ENCODE measurements around the gene AHI1. TPM values are rescaled to one million over a fixed set of nuclear protein-coding genes. Genes with fewer than 3 reads are reported as not detected.

The AHI1 gene
- total RNA-seq, 3 donors from 2014 or later (not counting 1 experiment from before 2014, with no cell fraction given): 24.0 to 40.3 (median 32.4) TPM

DNA sequence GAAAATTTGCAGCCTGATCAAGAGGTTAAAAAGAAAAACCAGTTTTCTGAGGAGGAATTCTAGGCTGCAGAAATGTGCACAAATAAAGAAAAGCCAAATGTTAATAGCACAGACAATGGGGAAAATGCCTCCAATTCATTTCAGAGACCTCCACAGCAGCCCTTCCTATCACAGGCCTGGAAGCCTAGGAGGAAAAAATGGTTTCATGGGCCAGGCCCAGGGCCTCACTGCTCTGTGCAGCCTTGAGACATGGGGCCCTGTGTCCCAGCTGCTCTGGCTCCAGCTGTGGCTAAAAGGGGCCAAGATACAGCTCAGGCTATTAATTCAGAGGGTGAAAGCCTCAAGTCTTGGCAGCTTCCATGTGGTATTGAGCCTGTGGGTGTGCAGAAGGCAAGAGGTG lies 18.9 kb downstream of the AHI1 start:
- Histone ChIP-seq H3K36me3 (ENCODE audit: control insufficient read depth, insufficient read depth, low read length) (no peaks in the 10 kb centered on the region), H3K4me1 (ENCODE audit: control insufficient read depth, insufficient read depth, low read length) (no peaks in the 10 kb centered on the region), H3K4me3 (ENCODE audit: low read length) (no peak overlapping the region), H3K9me3 (ENCODE audit: control insufficient read depth, insufficient read depth, low read length) (peaks cover 21% of the 10 kb centered on the region), H3K27ac (ENCODE audit: low read length) (no peak overlapping the region), H3K27me3 (ENCODE audit: control insufficient read depth, insufficient read depth, low read length) (no peaks in the 10 kb centered on the region)
- peaks cover 6 to 8% of the 10 kb centered on the region in 2 donors for H3K9me3 Mint-ChIP-seq
- DNase-seq (no peak), ATAC-seq (no peak)
- no peak overlapping the region for H3K4me3 Mint-ChIP-seq
- no peaks in the 10 kb centered on the region for H3K27me3 Mint-ChIP-seq (ENCODE audit: low read depth in 2 of 2)
- no peak overlapping the region for H3K27ac Mint-ChIP-seq
- H3K4me1 Mint-ChIP-seq: no peaks in the 10 kb centered on the region
- peaks cover 23% of the 10 kb centered on the region for H3K36me3 Mint-ChIP-seq
- intact Hi-C loops (cut with micrococcal nuclease): no loop called here
- TF ChIP-seq, protein P1, sequence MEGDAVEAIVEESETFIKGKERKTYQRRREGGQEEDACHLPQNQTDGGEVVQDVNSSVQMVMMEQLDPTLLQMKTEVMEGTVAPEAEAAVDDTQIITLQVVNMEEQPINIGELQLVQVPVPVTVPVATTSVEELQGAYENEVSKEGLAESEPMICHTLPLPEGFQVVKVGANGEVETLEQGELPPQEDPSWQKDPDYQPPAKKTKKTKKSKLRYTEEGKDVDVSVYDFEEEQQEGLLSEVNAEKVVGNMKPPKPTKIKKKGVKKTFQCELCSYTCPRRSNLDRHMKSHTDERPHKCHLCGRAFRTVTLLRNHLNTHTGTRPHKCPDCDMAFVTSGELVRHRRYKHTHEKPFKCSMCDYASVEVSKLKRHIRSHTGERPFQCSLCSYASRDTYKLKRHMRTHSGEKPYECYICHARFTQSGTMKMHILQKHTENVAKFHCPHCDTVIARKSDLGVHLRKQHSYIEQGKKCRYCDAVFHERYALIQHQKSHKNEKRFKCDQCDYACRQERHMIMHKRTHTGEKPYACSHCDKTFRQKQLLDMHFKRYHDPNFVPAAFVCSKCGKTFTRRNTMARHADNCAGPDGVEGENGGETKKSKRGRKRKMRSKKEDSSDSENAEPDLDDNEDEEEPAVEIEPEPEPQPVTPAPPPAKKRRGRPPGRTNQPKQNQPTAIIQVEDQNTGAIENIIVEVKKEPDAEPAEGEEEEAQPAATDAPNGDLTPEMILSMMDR (IDR thresholded peaks at IDR 0.05): no peak

DNA sequence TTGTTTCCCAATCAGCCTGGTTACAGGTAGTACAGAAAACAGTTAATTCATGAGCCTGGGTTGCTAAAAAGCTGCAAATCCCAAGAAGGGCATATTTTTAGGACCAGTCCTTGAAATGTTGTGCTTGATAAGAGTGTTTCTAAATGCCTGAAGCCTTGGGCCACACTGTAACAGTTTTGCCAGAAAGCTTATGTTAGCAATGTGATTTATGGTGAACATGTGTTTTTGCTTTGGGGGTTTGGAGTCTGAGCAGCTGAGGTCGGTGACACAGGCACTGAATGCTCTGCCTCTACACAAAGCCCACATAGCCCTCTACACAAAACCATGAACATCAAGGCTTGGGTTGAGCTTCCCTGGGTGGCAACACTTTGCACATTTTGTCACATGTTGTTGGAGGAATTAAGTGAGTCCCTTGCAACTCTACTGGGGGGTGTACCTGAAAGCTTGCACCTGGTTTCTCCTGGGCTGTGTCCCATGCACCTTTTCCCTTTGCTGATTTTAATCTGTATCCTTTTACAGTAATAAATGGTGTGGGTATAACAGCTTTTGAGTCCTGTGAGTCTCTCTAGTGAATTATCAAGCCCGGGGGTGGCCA lies 22.2 kb downstream of the AHI1 start:
- no peaks in the 10 kb centered on the region for H3K27me3 Mint-ChIP-seq (ENCODE audit: low read depth in 2 of 2)
- Histone ChIP-seq H3K27ac (ENCODE audit: low read length) (no peak overlapping the region), H3K4me1 (ENCODE audit: control insufficient read depth, insufficient read depth, low read length) (no peaks in the 10 kb centered on the region), H3K36me3 (ENCODE audit: control insufficient read depth, insufficient read depth, low read length) (no peaks in the 10 kb centered on the region), H3K4me3 (ENCODE audit: low read length) (no peak overlapping the region), H3K9me3 (ENCODE audit: control insufficient read depth, insufficient read depth, low read length) (peaks cover 14% of the 10 kb centered on the region), H3K27me3 (ENCODE audit: control insufficient read depth, insufficient read depth, low read length) (no peaks in the 10 kb centered on the region)
- H3K9me3 Mint-ChIP-seq: no peaks in the 10 kb centered on the region
- H3K4me1 Mint-ChIP-seq: no peaks in the 10 kb centered on the region
- no peak overlapping the region for H3K27ac Mint-ChIP-seq
- TF ChIP-seq, protein P1 (IDR thresholded peaks at IDR 0.05): no peak
- WGBS (ENCODE audit: insufficient coverage): no CpG with 5 or more reads among the region's 2 CpGs
- intact Hi-C loops (cut with micrococcal nuclease): no loop called here
- no peak overlapping the region for H3K4me3 Mint-ChIP-seq
- ATAC-seq (no peak), DNase-seq (no peak)
- peaks cover 8% of the 10 kb centered on the region for H3K36me3 Mint-ChIP-seq

DNA sequence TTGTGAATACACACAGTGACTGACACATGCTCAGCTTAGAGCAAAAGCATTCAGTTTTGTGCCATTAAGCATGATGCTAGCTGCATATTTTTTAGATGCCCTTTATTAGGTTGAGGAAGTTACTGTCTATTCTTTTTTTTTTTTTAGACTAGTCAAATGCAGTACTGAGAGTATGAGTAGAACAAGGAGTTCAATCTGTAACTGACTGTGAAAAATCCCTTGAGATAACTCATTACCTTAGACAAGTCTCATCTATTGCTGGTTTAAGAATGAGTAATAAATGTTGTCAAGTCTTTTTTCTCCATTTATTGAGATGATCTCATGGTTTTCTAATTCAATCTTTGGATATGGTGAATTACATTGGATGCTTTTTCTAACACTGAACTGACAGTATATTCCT lies 23.2 kb downstream of the AHI1 start:
- Mint-ChIP-seq H3K27ac (no peak overlapping the region), H3K4me3 (no peak overlapping the region), H3K9me3 (no peaks in the 10 kb centered on the region), H3K4me1 (no peaks in the 10 kb centered on the region), H3K27me3 (ENCODE audit: low read depth in 2 of 2) (no peaks in the 10 kb centered on the region), H3K36me3 (peaks cover 8% of the 10 kb centered on the region)
- H3K27me3 ChIP-seq (ENCODE audit: control insufficient read depth, insufficient read depth, low read length): no peaks in the 10 kb centered on the region
- no peaks in the 10 kb centered on the region for H3K4me1 ChIP-seq (ENCODE audit: control insufficient read depth, insufficient read depth, low read length)
- no peak overlapping the region for H3K4me3 ChIP-seq (ENCODE audit: low read length)
- peaks cover 7% of the 10 kb centered on the region for H3K9me3 ChIP-seq (ENCODE audit: control insufficient read depth, insufficient read depth, low read length)
- no peak overlapping the region for H3K27ac ChIP-seq (ENCODE audit: low read length)
- DNase-seq: no peak
- no peak for ATAC-seq
- no peaks in the 10 kb centered on the region for H3K36me3 ChIP-seq (ENCODE audit: control insufficient read depth, insufficient read depth, low read length)
- intact Hi-C loops (cut with micrococcal nuclease): no loop called here
- TF ChIP-seq, protein P1 (IDR thresholded peaks at IDR 0.05): no peak

DNA sequence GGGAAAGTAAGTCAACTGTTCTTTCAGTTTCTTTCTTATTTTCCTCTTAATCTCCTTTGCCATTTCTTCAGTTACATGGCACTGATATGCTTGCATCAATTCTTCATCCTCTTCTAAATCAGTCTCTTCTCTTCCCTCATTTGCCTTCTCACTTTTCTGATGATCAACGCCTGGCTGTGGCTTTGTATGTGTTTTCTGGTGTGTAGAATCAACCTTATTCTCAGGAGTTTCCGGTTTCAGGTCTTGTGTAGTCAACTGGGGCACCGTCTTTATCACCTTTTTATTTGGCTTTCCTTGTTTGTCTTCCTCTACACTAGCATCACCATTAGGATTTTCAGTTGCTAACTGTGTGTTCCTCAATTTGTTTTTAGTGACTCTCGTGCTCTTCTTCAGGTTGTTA lies 31.6 kb downstream of the AHI1 start:
- no peaks in the 10 kb centered on the region for H3K9me3 ChIP-seq (ENCODE audit: control insufficient read depth, insufficient read depth, low read length)
- no peak overlapping the region for H3K4me3 ChIP-seq (ENCODE audit: low read length)
- Mint-ChIP-seq H3K27ac (no peak overlapping the region), H3K9me3 (no peaks in the 10 kb centered on the region), H3K36me3 (no peaks in the 10 kb centered on the region), H3K27me3 (ENCODE audit: low read depth in 2 of 2) (no peaks in the 10 kb centered on the region), H3K4me3 (no peak overlapping the region), H3K4me1 (no peaks in the 10 kb centered on the region)
- no peak for DNase-seq
- H3K27ac ChIP-seq (ENCODE audit: low read length): no peak overlapping the region
- no peaks in the 10 kb centered on the region for H3K27me3 ChIP-seq (ENCODE audit: control insufficient read depth, insufficient read depth, low read length)
- WGBS (ENCODE audit: insufficient coverage): 82% methylated on average over 2 of the region's 4 CpGs
- TF ChIP-seq, protein P1 (IDR thresholded peaks at IDR 0.05): no peak
- no peak for ATAC-seq
- H3K36me3 ChIP-seq (ENCODE audit: control insufficient read depth, insufficient read depth, low read length): no peaks in the 10 kb centered on the region
- intact Hi-C loops (cut with micrococcal nuclease): no loop called here
- H3K4me1 ChIP-seq (ENCODE audit: control insufficient read depth, insufficient read depth, low read length): no peaks in the 10 kb centered on the region
